ENCODE data around the gene VAPA.

VAPA gene

GRCh38 chr18:9926223-9926894 lies 12.5 kb downstream of the VAPA start:
- H3K23ac ChIP-seq (ENCODE audit: low read depth, low read length, poor library complexity) = no peak overlapping the region
- H4K8ac ChIP-seq (ENCODE audit: low read depth, low read length) = no peak overlapping the region
- no peaks in the 10 kb centered on the region for H3K79me1 ChIP-seq (ENCODE audit: low read depth, low read length)
- peaks cover 3 to 9% of the 10 kb centered on the region in 2 donors for H3K4me1 ChIP-seq (ENCODE audit: control insufficient read depth in 2 of 2, insufficient read depth in 1 of 2, low read depth in 1 of 2, low read length in 2 of 2)
- no peak overlapping the region for H2BK120ac ChIP-seq (ENCODE audit: low read depth, low read length)
- no peak overlapping the region for H2BK15ac ChIP-seq (ENCODE audit: low read length)
- no peaks in the 10 kb centered on the region for H3K27me3 ChIP-seq (ENCODE audit: control insufficient read depth in 3 of 3, insufficient read depth in 3 of 3, low read depth in 1 of 3, low read length in 3 of 3)
- no peak overlapping the region for H2BK12ac ChIP-seq (ENCODE audit: low read length)
- no CpG with 5 or more reads among the region's 2 CpGs for WGBS, 2 donors (ENCODE audit: extremely low coverage in 2 of 2, insufficient read length in 2 of 2, insufficient replicate concordance in 1 of 2)
- H3K4me3 ChIP-seq (ENCODE audit: low read length in 2 of 2) = no peak overlapping the region
- DNase-seq (ENCODE audit: low spot score) = no peak
- H3K18ac ChIP-seq (ENCODE audit: low read length) = no peak overlapping the region
- no peak overlapping the region for H2AFZ ChIP-seq (ENCODE audit: low read length)
- H3K36me3 ChIP-seq (replicated peaks in 1 of 2; ENCODE audit: control insufficient read depth in 2 of 2, insufficient read depth in 2 of 2, low read length in 2 of 2) = peaks cover 0 to 10% of the 10 kb centered on the region in 2 donors
- H2AK5ac ChIP-seq (ENCODE audit: low read depth, low read length) = no peak overlapping the region
- H3K9me3 ChIP-seq (replicated peaks in 1 of 2; ENCODE audit: control insufficient read depth in 2 of 2, insufficient read depth in 1 of 2, low read depth in 1 of 2, low read length in 2 of 2) = no peaks in the 10 kb centered on the region
- H2BK5ac ChIP-seq (ENCODE audit: low read length) = no peak overlapping the region
- no peak overlapping the region for H4K91ac ChIP-seq (ENCODE audit: low read depth, low read length, poor library complexity)
- H3K9ac ChIP-seq (ENCODE audit: low read depth, low read length, poor library complexity) = no peak overlapping the region
- no peak overlapping the region for H3K14ac ChIP-seq (ENCODE audit: low read length)
- no peak overlapping the region for H3K27ac ChIP-seq (replicated peaks; ENCODE audit: low read length)
- no peak overlapping the region for H3K4ac ChIP-seq (ENCODE audit: low read length)
- H3K4me2 ChIP-seq (ENCODE audit: insufficient read depth, low read length, poor library complexity, severe bottlenecking) = no peak overlapping the region

- H2AK5ac ChIP-seq (ENCODE audit: low read depth, low read length) = no peak overlapping the region
- H4K8ac ChIP-seq (ENCODE audit: low read depth, low read length) = no peak overlapping the region
- no peak overlapping the region for H2BK120ac ChIP-seq (ENCODE audit: low read depth, low read length)
- no peaks in the 10 kb centered on the region for H3K9me3 ChIP-seq (replicated peaks in 1 of 2; ENCODE audit: control insufficient read depth in 2 of 2, insufficient read depth in 1 of 2, low read depth in 1 of 2, low read length in 2 of 2)
- no peak overlapping the region for H2AFZ ChIP-seq (ENCODE audit: low read length)
- H3K14ac ChIP-seq (ENCODE audit: low read length) = no peak overlapping the region
- H3K4me3 ChIP-seq (ENCODE audit: low read length in 2 of 2) = no peak overlapping the region
- peaks cover 3 to 9% of the 10 kb centered on the region in 2 donors for H3K4me1 ChIP-seq (ENCODE audit: control insufficient read depth in 2 of 2, insufficient read depth in 1 of 2, low read depth in 1 of 2, low read length in 2 of 2)
- H3K4me2 ChIP-seq (ENCODE audit: insufficient read depth, low read length, poor library complexity, severe bottlenecking) = no peak overlapping the region
- DNase-seq (ENCODE audit: low spot score) = no peak
- H4K91ac ChIP-seq (ENCODE audit: low read depth, low read length, poor library complexity) = no peak overlapping the region
- no peak overlapping the region for H3K9ac ChIP-seq (ENCODE audit: low read depth, low read length, poor library complexity)
- H3K36me3 ChIP-seq (replicated peaks in 1 of 2; ENCODE audit: control insufficient read depth in 2 of 2, insufficient read depth in 2 of 2, low read length in 2 of 2) = peaks cover 0 to 13% of the 10 kb centered on the region in 2 donors
- H3K18ac ChIP-seq (ENCODE audit: low read length) = no peak overlapping the region
- H3K27ac ChIP-seq (replicated peaks; ENCODE audit: low read length) = no peak overlapping the region
- no peak overlapping the region for H2BK12ac ChIP-seq (ENCODE audit: low read length)
- H3K4ac ChIP-seq (ENCODE audit: low read length) = no peak overlapping the region
- no peak overlapping the region for H2BK5ac ChIP-seq (ENCODE audit: low read length)
- no peak overlapping the region for H2BK15ac ChIP-seq (ENCODE audit: low read length)
- H3K27me3 ChIP-seq (ENCODE audit: control insufficient read depth in 3 of 3, insufficient read depth in 3 of 3, low read depth in 1 of 3, low read length in 3 of 3) = no peaks in the 10 kb centered on the region
- WGBS, 2 donors (ENCODE audit: extremely low coverage in 2 of 2, insufficient read length in 2 of 2, insufficient replicate concordance in 1 of 2) = no CpG with 5 or more reads among the region's 1 CpG
- no peaks in the 10 kb centered on the region for H3K79me1 ChIP-seq (ENCODE audit: low read depth, low read length)
- H3K23ac ChIP-seq (ENCODE audit: low read depth, low read length, poor library complexity) = no peak overlapping the region
Measured at GRCh38 chr18:9926977-9927376, 13.2 kb downstream of the VAPA start.

DNA sequence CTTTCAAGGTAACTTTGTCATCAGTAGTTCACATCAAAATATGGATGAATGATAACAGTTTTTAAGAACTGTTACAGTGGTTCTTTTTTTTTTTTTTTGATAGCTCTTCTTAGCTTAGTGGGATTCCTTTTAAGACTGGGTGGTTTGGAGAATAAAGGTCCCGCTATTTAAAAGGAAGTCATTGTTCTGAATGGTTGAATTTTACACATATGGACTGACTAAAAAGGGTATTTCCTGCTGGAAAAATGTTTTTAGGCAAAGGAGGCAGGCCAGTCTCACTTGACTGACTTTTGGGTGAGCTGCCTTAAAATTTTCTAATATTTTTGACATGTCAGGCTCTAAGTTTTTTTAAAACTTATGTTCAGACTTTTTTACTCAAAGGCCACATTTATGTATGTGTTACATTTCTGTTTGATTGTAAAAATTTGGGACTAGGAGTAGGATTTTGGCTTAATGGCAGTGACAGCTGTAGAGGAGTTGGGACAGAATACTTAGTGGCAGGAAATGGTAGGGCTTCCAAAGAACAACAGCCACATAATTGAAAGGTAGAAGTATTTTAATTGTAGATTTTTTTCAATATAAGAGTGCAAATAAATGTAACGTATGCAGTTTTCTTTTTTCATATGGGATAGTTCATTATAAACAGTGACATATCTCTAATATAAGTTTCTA lies 13.7 kb downstream of the VAPA start:
- Histone ChIP-seq H4K91ac (ENCODE audit: low read depth, low read length, poor library complexity) (no peak overlapping the region), H4K8ac (ENCODE audit: low read depth, low read length) (no peak overlapping the region), H2AK5ac (ENCODE audit: low read depth, low read length) (no peak overlapping the region), H3K36me3 (replicated peaks in 1 of 2; ENCODE audit: control insufficient read depth in 2 of 2, insufficient read depth in 2 of 2, low read length in 2 of 2) (peaks cover 0 to 15% of the 10 kb centered on the region in 2 donors), H3K4me3 (ENCODE audit: low read length in 2 of 2) (no peak overlapping the region), H3K9me3 (replicated peaks in 1 of 2; ENCODE audit: control insufficient read depth in 2 of 2, insufficient read depth in 1 of 2, low read depth in 1 of 2, low read length in 2 of 2) (no peaks in the 10 kb centered on the region), H3K4ac (ENCODE audit: low read length) (no peak overlapping the region), H3K9ac (ENCODE audit: low read depth, low read length, poor library complexity) (no peak overlapping the region), H2BK12ac (ENCODE audit: low read length) (no peak overlapping the region), H2BK15ac (ENCODE audit: low read length) (no peak overlapping the region), H3K18ac (ENCODE audit: low read length) (no peak overlapping the region), H2AFZ (ENCODE audit: low read length) (no peak overlapping the region), H2BK5ac (ENCODE audit: low read length) (no peak overlapping the region), H3K27ac (replicated peaks; ENCODE audit: low read length) (no peak overlapping the region), H3K79me1 (ENCODE audit: low read depth, low read length) (no peaks in the 10 kb centered on the region), H3K23ac (ENCODE audit: low read depth, low read length, poor library complexity) (no peak overlapping the region), H3K27me3 (ENCODE audit: control insufficient read depth in 3 of 3, insufficient read depth in 3 of 3, low read depth in 1 of 3, low read length in 3 of 3) (no peaks in the 10 kb centered on the region), H3K14ac (ENCODE audit: low read length) (no peak overlapping the region), H2BK120ac (ENCODE audit: low read depth, low read length) (no peak overlapping the region), H3K4me2 (ENCODE audit: insufficient read depth, low read length, poor library complexity, severe bottlenecking) (no peak overlapping the region), H3K4me1 (ENCODE audit: control insufficient read depth in 2 of 2, insufficient read depth in 1 of 2, low read depth in 1 of 2, low read length in 2 of 2) (peaks cover 3 to 7% of the 10 kb centered on the region in 2 donors)
- no CpG with 5 or more reads among the region's 2 CpGs for WGBS, 2 donors (ENCODE audit: extremely low coverage in 2 of 2, insufficient read length in 2 of 2, insufficient replicate concordance in 1 of 2)
- DNase-seq (ENCODE audit: low spot score) = no peak

GRCh38 chr18:9928646-9929259 lies 14.9 kb downstream of the VAPA start:
- H3K4me1 ChIP-seq (ENCODE audit: control insufficient read depth in 2 of 2, insufficient read depth in 1 of 2, low read depth in 1 of 2, low read length in 2 of 2) = peaks cover 3 to 6% of the 10 kb centered on the region in 2 donors
- H2BK5ac ChIP-seq (ENCODE audit: low read length) = no peak overlapping the region
- H2AK5ac ChIP-seq (ENCODE audit: low read depth, low read length) = no peak overlapping the region
- H3K79me1 ChIP-seq (ENCODE audit: low read depth, low read length) = no peaks in the 10 kb centered on the region
- no peak overlapping the region for H3K18ac ChIP-seq (ENCODE audit: low read length)
- H2BK15ac ChIP-seq (ENCODE audit: low read length) = no peak overlapping the region
- H3K4ac ChIP-seq (ENCODE audit: low read length) = no peak overlapping the region
- no peak overlapping the region for H3K9ac ChIP-seq (ENCODE audit: low read depth, low read length, poor library complexity)
- peaks cover 0 to 27% of the 10 kb centered on the region in 2 donors for H3K36me3 ChIP-seq (replicated peaks in 1 of 2; ENCODE audit: control insufficient read depth in 2 of 2, insufficient read depth in 2 of 2, low read length in 2 of 2)
- H2AFZ ChIP-seq (ENCODE audit: low read length) = no peak overlapping the region
- no peak overlapping the region for H3K4me3 ChIP-seq (ENCODE audit: low read length in 2 of 2)
- no CpG with 5 or more reads among the region's 5 CpGs for WGBS, 2 donors (ENCODE audit: extremely low coverage in 2 of 2, insufficient read length in 2 of 2, insufficient replicate concordance in 1 of 2)
- H4K8ac ChIP-seq (ENCODE audit: low read depth, low read length) = no peak overlapping the region
- no peak overlapping the region for H3K23ac ChIP-seq (ENCODE audit: low read depth, low read length, poor library complexity)
- peak overlapping the region; percentile 11 for H3K4me2 ChIP-seq (ENCODE audit: insufficient read depth, low read length, poor library complexity, severe bottlenecking)
- H3K27ac ChIP-seq (replicated peaks; ENCODE audit: low read length) = no peak overlapping the region
- H3K27me3 ChIP-seq (ENCODE audit: control insufficient read depth in 3 of 3, insufficient read depth in 3 of 3, low read depth in 1 of 3, low read length in 3 of 3) = no peaks in the 10 kb centered on the region
- H2BK12ac ChIP-seq (ENCODE audit: low read length) = no peak overlapping the region
- no peaks in the 10 kb centered on the region for H3K9me3 ChIP-seq (replicated peaks in 1 of 2; ENCODE audit: control insufficient read depth in 2 of 2, insufficient read depth in 1 of 2, low read depth in 1 of 2, low read length in 2 of 2)
- H3K14ac ChIP-seq (ENCODE audit: low read length) = no peak overlapping the region
- H4K91ac ChIP-seq (ENCODE audit: low read depth, low read length, poor library complexity) = no peak overlapping the region
- no peak for DNase-seq (ENCODE audit: low spot score)
- H2BK120ac ChIP-seq (ENCODE audit: low read depth, low read length) = no peak overlapping the region
